HepG2 (cell line): Measurements from ENCODE around the gene KLF6. TPM values are rescaled to one million over a fixed set of nuclear protein-coding genes. Genes with fewer than 3 reads are reported as not detected.

Source experiments
- AGO2 ChIP-seq: fragments of 200-400 bp; formaldehyde crosslinking; optimal IDR thresholded peaks from 2 replicates; pipeline ENCODE3; 2017; ENCODE audit warnings: mild to moderate bottlenecking, low read depth, low read length, moderate library complexity
- CBFB ChIP-seq: sonication (generic); formaldehyde crosslinking; IDR thresholded peaks from 2 replicates; pipeline ENCODE4 v1.4.0; 2020; ENCODE audit warnings: missing genetic modification reagents
- EZH2 ChIP-seq: conservative IDR thresholded peaks from 2 replicates; pipeline ENCODE4 v1.6.1; 2012; ENCODE audit warnings: mild to moderate bottlenecking, low read depth, low read length, moderate library complexity
- GABPB1 ChIP-seq: IDR thresholded peaks from 2 replicates; pipeline ENCODE4 v1.6.1; 2016; ENCODE audit warnings: mild to moderate bottlenecking, missing genetic modification reagents, moderate library complexity, missing compliant biosample characterization
- GATAD2A ChIP-seq: IDR thresholded peaks from 2 replicates; pipeline ENCODE4 v1.6.1; 2016
- MBNL3 ChIP-seq: fragments of 250-450 bp; sonication (Bioruptor Pico); conservative IDR thresholded peaks from 2 replicates; pipeline ENCODE4 v1.8.0; 2022; ENCODE audit warnings: mild to moderate bottlenecking, inconsistent platforms
- PCBP2 ChIP-seq: fragments of 200-400 bp; formaldehyde crosslinking; optimal IDR thresholded peaks from 2 replicates; pipeline ENCODE3; 2018; ENCODE audit warnings: low read length, low read depth; ENCODE audit not compliant: poor library complexity, severe bottlenecking
- RXRB ChIP-seq: IDR thresholded peaks from 2 replicates; pipeline ENCODE4 v1.6.1; 2016; ENCODE audit warnings: borderline replicate concordance, missing genetic modification reagents, missing compliant biosample characterization
- TBX2 ChIP-seq: sonication (generic); formaldehyde crosslinking; IDR thresholded peaks from 2 replicates; pipeline ENCODE4 v1.5.0; 2020; ENCODE audit warnings: missing genetic modification reagents, mild to moderate bottlenecking, borderline replicate concordance
- ZFYVE20 ChIP-seq: sonication (generic); formaldehyde crosslinking; IDR thresholded peaks from 2 replicates; pipeline ENCODE4 v1.8.0; 2023; ENCODE audit warnings: low read depth, mild to moderate bottlenecking, moderate library complexity, missing genetic modification reagents, borderline replicate concordance
- ZNF468 ChIP-seq: sonication (generic); formaldehyde crosslinking; IDR thresholded peaks from 2 replicates; pipeline ENCODE4 v1.8.0; 2022; ENCODE audit warnings: mild to moderate bottlenecking, moderate library complexity, missing genetic modification reagents
- ZNF678 ChIP-seq: sonication (generic); formaldehyde crosslinking; IDR thresholded peaks from 2 replicates; pipeline ENCODE4 v1.4.0; 2020; ENCODE audit warnings: mild to moderate bottlenecking, missing genetic modification reagents
- polyA plus RNA-seq, 8 experiments: library from polyadenylated mRNA; depleted of rRNA in 3 of 8; stranded (reverse) in 7 of 8; unstranded in 1 of 8; fragments of >200 nt; fragmentation: Illumina TruSeq in 4 of 8; extraction: Trizol in 4 of 8; gene quantifications; 2 replicates each; pipeline versions ENCODE4 v1.2.1 to v1.2.3, GENCODE V29; 2011 to 2016; ENCODE audit warnings: low read depth in 4 of 8, missing spikeins in 1 of 8, mixed read lengths in 1 of 8; ENCODE audit not compliant: insufficient read depth in 1 of 8
- total RNA-seq, 5 experiments: library from RNA; depleted of rRNA; stranded (reverse); fragments of >200 nt; fragmentation: Illumina TruSeq; extraction: Trizol; gene quantifications; 2 replicates each; pipeline ENCODE4 v1.2.3, GENCODE V29; 2016; ENCODE audit warnings: low read depth in 1 of 5
- TF ChIP-seq, protein P1 (sequence below): IDR thresholded peaks from 2 replicates; pipeline ENCODE4 v1.4.0; 2020; ENCODE audit warnings: mild to moderate bottlenecking, missing genetic modification reagents
- TF ChIP-seq, protein P2 (sequence below): IDR thresholded peaks from 2 replicates; pipeline ENCODE4 v1.6.1; 2016; ENCODE audit warnings: low read depth, borderline replicate concordance
- TF ChIP-seq, protein P3 (sequence below): sonication (generic); formaldehyde crosslinking; IDR thresholded peaks from 2 replicates; pipeline ENCODE4 v1.9.0; 2021; ENCODE audit warnings: missing genetic modification reagents, mild to moderate bottlenecking, borderline replicate concordance
- TF ChIP-seq, protein P4 (sequence below): sonication (generic); formaldehyde crosslinking; IDR thresholded peaks from 2 replicates; pipeline ENCODE4 v1.5.0; 2020; ENCODE audit warnings: mild to moderate bottlenecking, missing genetic modification reagents, moderate library complexity
- TF ChIP-seq, protein P5 (sequence below): sonication (generic); formaldehyde crosslinking; IDR thresholded peaks from 2 replicates; pipeline ENCODE4 v1.9.0; 2022; ENCODE audit warnings: missing genetic modification reagents, mild to moderate bottlenecking, borderline replicate concordance
- TF ChIP-seq, protein P6 (sequence below): IDR thresholded peaks from 2 replicates; pipeline ENCODE4 v1.6.1; 2016; ENCODE audit warnings: low read depth

KLF6 gene
- total and polyA plus RNA-seq, 2 of the 13 experiments (the other 11 are each of a cell fraction or from before 2014, with no cell fraction given) = 27.0 to 71.9 TPM

DNA sequence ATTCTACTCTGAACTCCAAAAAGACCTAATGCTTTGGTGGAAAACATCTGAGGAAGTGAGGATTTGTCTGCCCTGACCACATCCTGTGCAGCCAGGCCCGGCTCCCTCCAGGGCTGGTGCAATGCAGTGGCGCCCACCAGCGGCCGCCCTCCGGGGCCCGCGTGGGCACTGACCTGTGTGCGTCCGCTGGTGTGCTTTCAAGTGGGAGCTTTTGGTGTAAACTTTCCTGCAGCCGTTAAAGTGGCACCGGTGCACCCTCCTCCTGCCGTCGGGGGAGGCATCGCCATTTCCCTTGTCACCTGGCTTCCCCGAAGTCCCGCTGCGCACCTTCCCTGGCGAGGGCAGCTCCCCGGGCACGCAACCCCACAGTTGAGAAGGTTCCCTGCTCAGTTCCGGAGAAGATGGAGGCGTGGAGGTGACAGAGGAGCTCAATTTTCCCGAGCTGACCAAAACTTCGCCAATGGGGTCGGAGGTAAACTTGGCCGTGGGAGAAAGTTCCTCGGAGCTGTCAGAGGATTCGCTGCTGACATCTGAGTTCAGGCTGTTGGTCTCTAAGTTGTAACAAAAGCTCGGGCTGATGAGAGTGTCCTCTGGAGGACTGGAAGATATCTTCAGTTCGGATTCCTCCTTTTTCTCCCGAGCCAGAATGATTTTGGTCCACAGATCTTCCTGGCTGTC is 3.4 kb downstream of the KLF6 start (continued):
- TF ChIP-seq, protein P1, sequence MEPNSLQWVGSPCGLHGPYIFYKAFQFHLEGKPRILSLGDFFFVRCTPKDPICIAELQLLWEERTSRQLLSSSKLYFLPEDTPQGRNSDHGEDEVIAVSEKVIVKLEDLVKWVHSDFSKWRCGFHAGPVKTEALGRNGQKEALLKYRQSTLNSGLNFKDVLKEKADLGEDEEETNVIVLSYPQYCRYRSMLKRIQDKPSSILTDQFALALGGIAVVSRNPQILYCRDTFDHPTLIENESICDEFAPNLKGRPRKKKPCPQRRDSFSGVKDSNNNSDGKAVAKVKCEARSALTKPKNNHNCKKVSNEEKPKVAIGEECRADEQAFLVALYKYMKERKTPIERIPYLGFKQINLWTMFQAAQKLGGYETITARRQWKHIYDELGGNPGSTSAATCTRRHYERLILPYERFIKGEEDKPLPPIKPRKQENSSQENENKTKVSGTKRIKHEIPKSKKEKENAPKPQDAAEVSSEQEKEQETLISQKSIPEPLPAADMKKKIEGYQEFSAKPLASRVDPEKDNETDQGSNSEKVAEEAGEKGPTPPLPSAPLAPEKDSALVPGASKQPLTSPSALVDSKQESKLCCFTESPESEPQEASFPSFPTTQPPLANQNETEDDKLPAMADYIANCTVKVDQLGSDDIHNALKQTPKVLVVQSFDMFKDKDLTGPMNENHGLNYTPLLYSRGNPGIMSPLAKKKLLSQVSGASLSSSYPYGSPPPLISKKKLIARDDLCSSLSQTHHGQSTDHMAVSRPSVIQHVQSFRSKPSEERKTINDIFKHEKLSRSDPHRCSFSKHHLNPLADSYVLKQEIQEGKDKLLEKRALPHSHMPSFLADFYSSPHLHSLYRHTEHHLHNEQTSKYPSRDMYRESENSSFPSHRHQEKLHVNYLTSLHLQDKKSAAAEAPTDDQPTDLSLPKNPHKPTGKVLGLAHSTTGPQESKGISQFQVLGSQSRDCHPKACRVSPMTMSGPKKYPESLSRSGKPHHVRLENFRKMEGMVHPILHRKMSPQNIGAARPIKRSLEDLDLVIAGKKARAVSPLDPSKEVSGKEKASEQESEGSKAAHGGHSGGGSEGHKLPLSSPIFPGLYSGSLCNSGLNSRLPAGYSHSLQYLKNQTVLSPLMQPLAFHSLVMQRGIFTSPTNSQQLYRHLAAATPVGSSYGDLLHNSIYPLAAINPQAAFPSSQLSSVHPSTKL (CRISPR knock-in tag) = 0 out of 2 replicates have a peak, but pooled peaks have one; percentile 2
- TF ChIP-seq, protein P2, sequence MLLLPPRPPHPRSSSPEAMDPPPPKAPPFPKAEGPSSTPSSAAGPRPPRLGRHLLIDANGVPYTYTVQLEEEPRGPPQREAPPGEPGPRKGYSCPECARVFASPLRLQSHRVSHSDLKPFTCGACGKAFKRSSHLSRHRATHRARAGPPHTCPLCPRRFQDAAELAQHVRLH (CRISPR knock-in tag) = peak; percentile 14; the same call in 1 of the 2 replicates
- TF ChIP-seq TBX2 (0 out of 2 replicates have a peak, but pooled peaks have one; percentile 22), GABPB1 (peak; percentile 64; the same call in 1 of the 2 replicates), CBFB (CRISPR knock-in tag) (peak; percentile 47; the same call in 1 of the 2 replicates), ZNF678 (no peak), AGO2 (peak; percentile 94), ZFYVE20 (CRISPR knock-in tag) (no peak), GATAD2A (0 out of 2 replicates have a peak, but pooled peaks have one; percentile 15), MBNL3 (CRISPR knock-in tag) (no peak), PCBP2 (peak; percentile 64), RXRB (0 out of 2 replicates have a peak, but pooled peaks have one; percentile 34), EZH2 (no peak), ZNF468 (CRISPR knock-in tag) (no peak)
- TF ChIP-seq, protein P3, sequence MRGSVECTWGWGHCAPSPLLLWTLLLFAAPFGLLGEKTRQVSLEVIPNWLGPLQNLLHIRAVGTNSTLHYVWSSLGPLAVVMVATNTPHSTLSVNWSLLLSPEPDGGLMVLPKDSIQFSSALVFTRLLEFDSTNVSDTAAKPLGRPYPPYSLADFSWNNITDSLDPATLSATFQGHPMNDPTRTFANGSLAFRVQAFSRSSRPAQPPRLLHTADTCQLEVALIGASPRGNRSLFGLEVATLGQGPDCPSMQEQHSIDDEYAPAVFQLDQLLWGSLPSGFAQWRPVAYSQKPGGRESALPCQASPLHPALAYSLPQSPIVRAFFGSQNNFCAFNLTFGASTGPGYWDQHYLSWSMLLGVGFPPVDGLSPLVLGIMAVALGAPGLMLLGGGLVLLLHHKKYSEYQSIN (CRISPR knock-in tag) = 0 out of 2 replicates have a peak, but pooled peaks have one; percentile 41
- TF ChIP-seq, protein P4, sequence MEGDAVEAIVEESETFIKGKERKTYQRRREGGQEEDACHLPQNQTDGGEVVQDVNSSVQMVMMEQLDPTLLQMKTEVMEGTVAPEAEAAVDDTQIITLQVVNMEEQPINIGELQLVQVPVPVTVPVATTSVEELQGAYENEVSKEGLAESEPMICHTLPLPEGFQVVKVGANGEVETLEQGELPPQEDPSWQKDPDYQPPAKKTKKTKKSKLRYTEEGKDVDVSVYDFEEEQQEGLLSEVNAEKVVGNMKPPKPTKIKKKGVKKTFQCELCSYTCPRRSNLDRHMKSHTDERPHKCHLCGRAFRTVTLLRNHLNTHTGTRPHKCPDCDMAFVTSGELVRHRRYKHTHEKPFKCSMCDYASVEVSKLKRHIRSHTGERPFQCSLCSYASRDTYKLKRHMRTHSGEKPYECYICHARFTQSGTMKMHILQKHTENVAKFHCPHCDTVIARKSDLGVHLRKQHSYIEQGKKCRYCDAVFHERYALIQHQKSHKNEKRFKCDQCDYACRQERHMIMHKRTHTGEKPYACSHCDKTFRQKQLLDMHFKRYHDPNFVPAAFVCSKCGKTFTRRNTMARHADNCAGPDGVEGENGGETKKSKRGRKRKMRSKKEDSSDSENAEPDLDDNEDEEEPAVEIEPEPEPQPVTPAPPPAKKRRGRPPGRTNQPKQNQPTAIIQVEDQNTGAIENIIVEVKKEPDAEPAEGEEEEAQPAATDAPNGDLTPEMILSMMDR (CRISPR knock-in tag) = peak; percentile 71
- TF ChIP-seq, protein P5, sequence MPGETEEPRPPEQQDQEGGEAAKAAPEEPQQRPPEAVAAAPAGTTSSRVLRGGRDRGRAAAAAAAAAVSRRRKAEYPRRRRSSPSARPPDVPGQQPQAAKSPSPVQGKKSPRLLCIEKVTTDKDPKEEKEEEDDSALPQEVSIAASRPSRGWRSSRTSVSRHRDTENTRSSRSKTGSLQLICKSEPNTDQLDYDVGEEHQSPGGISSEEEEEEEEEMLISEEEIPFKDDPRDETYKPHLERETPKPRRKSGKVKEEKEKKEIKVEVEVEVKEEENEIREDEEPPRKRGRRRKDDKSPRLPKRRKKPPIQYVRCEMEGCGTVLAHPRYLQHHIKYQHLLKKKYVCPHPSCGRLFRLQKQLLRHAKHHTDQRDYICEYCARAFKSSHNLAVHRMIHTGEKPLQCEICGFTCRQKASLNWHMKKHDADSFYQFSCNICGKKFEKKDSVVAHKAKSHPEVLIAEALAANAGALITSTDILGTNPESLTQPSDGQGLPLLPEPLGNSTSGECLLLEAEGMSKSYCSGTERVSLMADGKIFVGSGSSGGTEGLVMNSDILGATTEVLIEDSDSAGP = 0 out of 2 replicates have a peak, but pooled peaks have one; percentile 52
- TF ChIP-seq, protein P6, sequence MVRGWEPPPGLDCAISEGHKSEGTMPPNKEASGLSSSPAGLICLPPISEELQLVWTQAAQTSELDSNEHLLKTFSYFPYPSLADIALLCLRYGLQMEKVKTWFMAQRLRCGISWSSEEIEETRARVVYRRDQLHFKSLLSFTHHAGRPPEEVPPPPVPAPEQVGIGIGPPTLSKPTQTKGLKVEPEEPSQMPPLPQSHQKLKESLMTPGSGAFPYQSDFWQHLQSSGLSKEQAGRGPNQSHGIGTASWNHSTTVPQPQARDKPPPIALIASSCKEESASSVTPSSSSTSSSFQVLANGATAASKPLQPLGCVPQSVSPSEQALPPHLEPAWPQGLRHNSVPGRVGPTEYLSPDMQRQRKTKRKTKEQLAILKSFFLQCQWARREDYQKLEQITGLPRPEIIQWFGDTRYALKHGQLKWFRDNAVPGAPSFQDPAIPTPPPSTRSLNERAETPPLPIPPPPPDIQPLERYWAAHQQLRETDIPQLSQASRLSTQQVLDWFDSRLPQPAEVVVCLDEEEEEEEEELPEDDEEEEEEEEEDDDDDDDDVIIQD (CRISPR knock-in tag) = no peak
